WTC11 (cell line): ENCODE data around the gene B3GLCT.

Source experiments
- ATF1 ChIP-seq: sonication (generic); formaldehyde crosslinking; IDR thresholded peaks from 2 replicates; pipeline ENCODE4 v1.8.1; 2023; ENCODE audit warnings: mild to moderate bottlenecking, moderate library complexity, missing genetic modification reagents
- ELF4 ChIP-seq: sonication (generic); formaldehyde crosslinking; IDR thresholded peaks from 2 replicates; pipeline ENCODE4 v1.8.1; 2022; ENCODE audit warnings: low read depth, mild to moderate bottlenecking, moderate library complexity, missing genetic modification reagents
- ETV6 ChIP-seq: sonication (generic); formaldehyde crosslinking; IDR thresholded peaks from 2 replicates; pipeline ENCODE4 v1.8.1; 2022; ENCODE audit warnings: mild to moderate bottlenecking, missing genetic modification reagents
- KAT7 ChIP-seq: sonication (generic); formaldehyde crosslinking; IDR thresholded peaks from 2 replicates; pipeline ENCODE4 v1.8.1; 2023; ENCODE audit warnings: missing genetic modification reagents, mild to moderate bottlenecking, borderline replicate concordance
- MLX ChIP-seq: sonication (generic); formaldehyde crosslinking; IDR thresholded peaks from 2 replicates; pipeline ENCODE4 v1.8.1; 2023; ENCODE audit warnings: mild to moderate bottlenecking, missing genetic modification reagents, moderate library complexity
- NR2C2 ChIP-seq: sonication (generic); formaldehyde crosslinking; IDR thresholded peaks from 2 replicates; pipeline ENCODE4 v1.8.0; 2022; ENCODE audit warnings: mild to moderate bottlenecking, missing genetic modification reagents
- PRDM15 ChIP-seq: sonication (generic); formaldehyde crosslinking; IDR thresholded peaks from 2 replicates; pipeline ENCODE4 v1.8.0; 2022; ENCODE audit warnings: missing genetic modification reagents
- RELA ChIP-seq: sonication (generic); formaldehyde crosslinking; IDR thresholded peaks from 2 replicates; pipeline ENCODE4 v1.8.1; 2022; ENCODE audit warnings: missing genetic modification reagents, mild to moderate bottlenecking, borderline replicate concordance
- SMAD4 ChIP-seq: sonication (generic); formaldehyde crosslinking; IDR thresholded peaks from 2 replicates; pipeline ENCODE4 v1.8.0; 2022; ENCODE audit warnings: mild to moderate bottlenecking, missing genetic modification reagents
- ZNF532 ChIP-seq: fragments of 250-450 bp; sonication (Bioruptor Pico); IDR thresholded peaks from 2 replicates; pipeline ENCODE4 v1.9.0; 2021; ENCODE audit warnings: mild to moderate bottlenecking, borderline replicate concordance
- TF ChIP-seq, protein P1 (sequence below): fragments of 200-600 bp; IDR thresholded peaks from 2 replicates; pipeline ENCODE4 v1.8.0; 2022; ENCODE audit warnings: antibody characterized with exemption
- TF ChIP-seq, protein P2 (sequence below): sonication (generic); formaldehyde crosslinking; IDR thresholded peaks from 2 replicates; pipeline ENCODE4 v1.8.0; 2022; ENCODE audit warnings: mild to moderate bottlenecking, missing genetic modification reagents
- TF ChIP-seq, protein P3 (sequence below): sonication (generic); formaldehyde crosslinking; IDR thresholded peaks from 2 replicates; pipeline ENCODE4 v1.8.0; 2022; ENCODE audit warnings: mild to moderate bottlenecking, missing genetic modification reagents
- TF ChIP-seq, protein P4 (sequence below): sonication (generic); formaldehyde crosslinking; IDR thresholded peaks from 2 replicates; pipeline ENCODE4 v1.8.0; 2022; ENCODE audit warnings: mild to moderate bottlenecking, missing genetic modification reagents

GRCh38 chr13:31209841-31210210, 10.1 kb downstream of the B3GLCT start:
- TF ChIP-seq, protein P1, sequence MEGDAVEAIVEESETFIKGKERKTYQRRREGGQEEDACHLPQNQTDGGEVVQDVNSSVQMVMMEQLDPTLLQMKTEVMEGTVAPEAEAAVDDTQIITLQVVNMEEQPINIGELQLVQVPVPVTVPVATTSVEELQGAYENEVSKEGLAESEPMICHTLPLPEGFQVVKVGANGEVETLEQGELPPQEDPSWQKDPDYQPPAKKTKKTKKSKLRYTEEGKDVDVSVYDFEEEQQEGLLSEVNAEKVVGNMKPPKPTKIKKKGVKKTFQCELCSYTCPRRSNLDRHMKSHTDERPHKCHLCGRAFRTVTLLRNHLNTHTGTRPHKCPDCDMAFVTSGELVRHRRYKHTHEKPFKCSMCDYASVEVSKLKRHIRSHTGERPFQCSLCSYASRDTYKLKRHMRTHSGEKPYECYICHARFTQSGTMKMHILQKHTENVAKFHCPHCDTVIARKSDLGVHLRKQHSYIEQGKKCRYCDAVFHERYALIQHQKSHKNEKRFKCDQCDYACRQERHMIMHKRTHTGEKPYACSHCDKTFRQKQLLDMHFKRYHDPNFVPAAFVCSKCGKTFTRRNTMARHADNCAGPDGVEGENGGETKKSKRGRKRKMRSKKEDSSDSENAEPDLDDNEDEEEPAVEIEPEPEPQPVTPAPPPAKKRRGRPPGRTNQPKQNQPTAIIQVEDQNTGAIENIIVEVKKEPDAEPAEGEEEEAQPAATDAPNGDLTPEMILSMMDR: no peak
- TF ChIP-seq ETV6 (CRISPR knock-in tag) (no peak), ATF1 (no peak), MLX (CRISPR knock-in tag) (no peak), PRDM15 (CRISPR knock-in tag) (no peak), SMAD4 (CRISPR knock-in tag) (no peak), ELF4 (CRISPR knock-in tag) (no peak), ZNF532 (no peak), KAT7 (CRISPR knock-in tag) (no peak), RELA (CRISPR knock-in tag) (no peak), NR2C2 (no peak)
- TF ChIP-seq, protein P2, sequence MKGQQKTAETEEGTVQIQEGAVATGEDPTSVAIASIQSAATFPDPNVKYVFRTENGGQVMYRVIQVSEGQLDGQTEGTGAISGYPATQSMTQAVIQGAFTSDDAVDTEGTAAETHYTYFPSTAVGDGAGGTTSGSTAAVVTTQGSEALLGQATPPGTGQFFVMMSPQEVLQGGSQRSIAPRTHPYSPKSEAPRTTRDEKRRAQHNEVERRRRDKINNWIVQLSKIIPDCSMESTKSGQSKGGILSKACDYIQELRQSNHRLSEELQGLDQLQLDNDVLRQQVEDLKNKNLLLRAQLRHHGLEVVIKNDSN: no peak
- TF ChIP-seq, protein P3, sequence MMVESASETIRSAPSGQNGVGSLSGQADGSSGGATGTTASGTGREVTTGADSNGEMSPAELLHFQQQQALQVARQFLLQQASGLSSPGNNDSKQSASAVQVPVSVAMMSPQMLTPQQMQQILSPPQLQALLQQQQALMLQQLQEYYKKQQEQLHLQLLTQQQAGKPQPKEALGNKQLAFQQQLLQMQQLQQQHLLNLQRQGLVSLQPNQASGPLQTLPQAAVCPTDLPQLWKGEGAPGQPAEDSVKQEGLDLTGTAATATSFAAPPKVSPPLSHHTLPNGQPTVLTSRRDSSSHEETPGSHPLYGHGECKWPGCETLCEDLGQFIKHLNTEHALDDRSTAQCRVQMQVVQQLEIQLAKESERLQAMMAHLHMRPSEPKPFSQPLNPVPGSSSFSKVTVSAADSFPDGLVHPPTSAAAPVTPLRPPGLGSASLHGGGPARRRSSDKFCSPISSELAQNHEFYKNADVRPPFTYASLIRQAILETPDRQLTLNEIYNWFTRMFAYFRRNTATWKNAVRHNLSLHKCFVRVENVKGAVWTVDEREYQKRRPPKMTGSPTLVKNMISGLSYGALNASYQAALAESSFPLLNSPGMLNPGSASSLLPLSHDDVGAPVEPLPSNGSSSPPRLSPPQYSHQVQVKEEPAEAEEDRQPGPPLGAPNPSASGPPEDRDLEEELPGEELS (CRISPR knock-in tag): no peak
- TF ChIP-seq, protein P4, sequence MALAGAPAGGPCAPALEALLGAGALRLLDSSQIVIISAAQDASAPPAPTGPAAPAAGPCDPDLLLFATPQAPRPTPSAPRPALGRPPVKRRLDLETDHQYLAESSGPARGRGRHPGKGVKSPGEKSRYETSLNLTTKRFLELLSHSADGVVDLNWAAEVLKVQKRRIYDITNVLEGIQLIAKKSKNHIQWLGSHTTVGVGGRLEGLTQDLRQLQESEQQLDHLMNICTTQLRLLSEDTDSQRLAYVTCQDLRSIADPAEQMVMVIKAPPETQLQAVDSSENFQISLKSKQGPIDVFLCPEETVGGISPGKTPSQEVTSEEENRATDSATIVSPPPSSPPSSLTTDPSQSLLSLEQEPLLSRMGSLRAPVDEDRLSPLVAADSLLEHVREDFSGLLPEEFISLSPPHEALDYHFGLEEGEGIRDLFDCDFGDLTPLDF: no peak
